Stimulated activated naive CD8-positive, alpha-beta T cell treated with anti-CD3 and anti-CD28 coated beads, Interleukin-15, Interleukin-2, amounts not matched to agents 100 ng/mL and 50 ng/mL, for 24 hours (primary cell): ENCODE data around the gene SIRT7.

ENCODE experiments used
- H3K27ac Mint-ChIP-seq: one replicate; pipeline ENCODE4 v1.8.0; 2021; ENCODE audit warnings: mild to moderate bottlenecking, mixed read lengths
- H3K27me3 Mint-ChIP-seq: one replicate; pipeline ENCODE4 v1.8.0; 2021; ENCODE audit warnings: mixed read lengths
- H3K36me3 Mint-ChIP-seq: one replicate; pipeline ENCODE4 v1.8.0; 2021; ENCODE audit warnings: low read depth, mixed read lengths
- H3K4me1 Mint-ChIP-seq: one replicate; pipeline ENCODE4 v1.8.0; 2021; ENCODE audit warnings: low read depth, mixed read lengths
- H3K4me3 Mint-ChIP-seq: one replicate; pipeline ENCODE4 v1.8.0; 2021; ENCODE audit warnings: mild to moderate bottlenecking, mixed read lengths
- H3K9me3 Mint-ChIP-seq: one replicate; pipeline ENCODE4 v1.8.0; 2021; ENCODE audit warnings: mixed read lengths

The SIRT7 gene

GRCh38 chr17:81909231-81909630 is 8.7 kb downstream of the SIRT7 start:
- no peak overlapping the region for H3K4me3 Mint-ChIP-seq
- peaks cover 8% of the 10 kb centered on the region for H3K4me1 Mint-ChIP-seq
- H3K9me3 Mint-ChIP-seq: no peaks in the 10 kb centered on the region
- H3K36me3 Mint-ChIP-seq: peaks cover 16% of the 10 kb centered on the region
- no peaks in the 10 kb centered on the region for H3K27me3 Mint-ChIP-seq
- no peak overlapping the region for H3K27ac Mint-ChIP-seq

GRCh38 chr17:81908793-81909192 is 9.2 kb downstream of the SIRT7 start:
- H3K27ac Mint-ChIP-seq: no peak overlapping the region
- no peaks in the 10 kb centered on the region for H3K9me3 Mint-ChIP-seq
- no peaks in the 10 kb centered on the region for H3K27me3 Mint-ChIP-seq
- no peak overlapping the region for H3K4me3 Mint-ChIP-seq
- H3K36me3 Mint-ChIP-seq: peaks cover 16% of the 10 kb centered on the region
- H3K4me1 Mint-ChIP-seq: peaks cover 8% of the 10 kb centered on the region

- Mint-ChIP-seq H3K27ac (no peak overlapping the region), H3K9me3 (no peaks in the 10 kb centered on the region), H3K36me3 (peaks cover 5% of the 10 kb centered on the region), H3K4me1 (peaks cover 3% of the 10 kb centered on the region), H3K4me3 (no peak overlapping the region), H3K27me3 (no peaks in the 10 kb centered on the region)
Measured at GRCh38 chr17:81907219-81908145, 10.5 kb downstream of the SIRT7 start.

- H3K36me3 Mint-ChIP-seq: no peaks in the 10 kb centered on the region
- no peak overlapping the region for H3K27ac Mint-ChIP-seq
- no peaks in the 10 kb centered on the region for H3K27me3 Mint-ChIP-seq
- no peaks in the 10 kb centered on the region for H3K9me3 Mint-ChIP-seq
- no peak overlapping the region for H3K4me3 Mint-ChIP-seq
- H3K4me1 Mint-ChIP-seq: peaks cover under 1% of the 10 kb centered on the region
Measured at GRCh38 chr17:81906476-81907218, 11.3 kb downstream of the SIRT7 start.

GRCh38 chr17:81905993-81906392 is 12.0 kb downstream of the SIRT7 start:
- Mint-ChIP-seq H3K27me3 (peaks cover 5% of the 10 kb centered on the region), H3K9me3 (no peaks in the 10 kb centered on the region), H3K4me3 (no peak overlapping the region), H3K36me3 (no peaks in the 10 kb centered on the region), H3K27ac (no peak overlapping the region), H3K4me1 (peaks cover 5% of the 10 kb centered on the region)

GRCh38 chr17:81905424-81905875 is 12.5 kb downstream of the SIRT7 start:
- no peak overlapping the region for H3K27ac Mint-ChIP-seq
- peaks cover 9% of the 10 kb centered on the region for H3K4me1 Mint-ChIP-seq
- H3K4me3 Mint-ChIP-seq: no peak overlapping the region
- no peaks in the 10 kb centered on the region for H3K9me3 Mint-ChIP-seq
- peaks cover 9% of the 10 kb centered on the region for H3K27me3 Mint-ChIP-seq
- peaks cover under 1% of the 10 kb centered on the region for H3K36me3 Mint-ChIP-seq

GRCh38 chr17:81904600-81905423 is 13.2 kb downstream of the SIRT7 start:
- H3K27ac Mint-ChIP-seq: no peak overlapping the region
- H3K27me3 Mint-ChIP-seq: peaks cover 9% of the 10 kb centered on the region
- H3K4me1 Mint-ChIP-seq: peaks cover 9% of the 10 kb centered on the region
- H3K9me3 Mint-ChIP-seq: no peaks in the 10 kb centered on the region
- H3K36me3 Mint-ChIP-seq: peaks cover 7% of the 10 kb centered on the region
- no peak overlapping the region for H3K4me3 Mint-ChIP-seq

- peaks cover 9% of the 10 kb centered on the region for H3K4me1 Mint-ChIP-seq
- H3K36me3 Mint-ChIP-seq: peaks cover 7% of the 10 kb centered on the region
Measured at GRCh38 chr17:81903896-81904599, 13.9 kb downstream of the SIRT7 start.

GRCh38 chr17:81903415-81903831 is 14.6 kb downstream of the SIRT7 start:
- peaks cover 9% of the 10 kb centered on the region for H3K27me3 Mint-ChIP-seq
- peaks cover 8% of the 10 kb centered on the region for H3K36me3 Mint-ChIP-seq
- H3K4me3 Mint-ChIP-seq: no peak overlapping the region
- H3K27ac Mint-ChIP-seq: no peak overlapping the region
- H3K9me3 Mint-ChIP-seq: no peaks in the 10 kb centered on the region
- H3K4me1 Mint-ChIP-seq: peaks cover 9% of the 10 kb centered on the region

More at GRCh38 chr17:81903896-81904599, 13.9 kb downstream of the SIRT7 start:
- Mint-ChIP-seq H3K4me3 (no peak overlapping the region), H3K9me3 (no peaks in the 10 kb centered on the region), H3K27ac (no peak overlapping the region), H3K27me3 (peaks cover 9% of the 10 kb centered on the region)

GRCh38 chr17:81902653-81903414 is 15.1 kb downstream of the SIRT7 start:
- no peak overlapping the region for H3K4me3 Mint-ChIP-seq
- H3K27ac Mint-ChIP-seq: no peak overlapping the region
- H3K4me1 Mint-ChIP-seq: peaks cover 9% of the 10 kb centered on the region
- peaks cover 9% of the 10 kb centered on the region for H3K27me3 Mint-ChIP-seq
- H3K9me3 Mint-ChIP-seq: no peaks in the 10 kb centered on the region
- H3K36me3 Mint-ChIP-seq: peaks cover 14% of the 10 kb centered on the region

- Mint-ChIP-seq H3K4me3 (no peak within 1 kb of the TSS), H3K27ac (no peak within 1 kb of the TSS)
Measured at GRCh38 chr17:81902023-81902652, 15.8 kb downstream of the SIRT7 start, which contains the start of gene NPB. Gene NPB (plus strand): TSS chr17:81902238. CDS start chr17:81902278, 40 bp downstream.

GRCh38 chr17:81901167-81902022 is 16.6 kb downstream of the SIRT7 start:
- no peak overlapping the region for H3K4me3 Mint-ChIP-seq
- no peak overlapping the region for H3K27ac Mint-ChIP-seq
- H3K4me1 Mint-ChIP-seq: peaks cover 9% of the 10 kb centered on the region
- H3K9me3 Mint-ChIP-seq: no peaks in the 10 kb centered on the region
- H3K36me3 Mint-ChIP-seq: peaks cover 16% of the 10 kb centered on the region
- peaks cover 9% of the 10 kb centered on the region for H3K27me3 Mint-ChIP-seq

More at GRCh38 chr17:81902023-81902652, 15.8 kb downstream of the SIRT7 start, which contains the start of gene NPB:
- peaks cover 9% of the 10 kb centered on the region for H3K4me1 Mint-ChIP-seq
- peaks cover 16% of the 10 kb centered on the region for H3K36me3 Mint-ChIP-seq
- no peaks in the 10 kb centered on the region for H3K9me3 Mint-ChIP-seq
- peaks cover 9% of the 10 kb centered on the region for H3K27me3 Mint-ChIP-seq
